Gastrocnemius medialis (tissue), 4 donors: ENCODE results near the gene LRRC71.

ENCODE experiments used
- CTCF ChIP-seq, 5 experiments: fragments of 450-650 bp in 3 of 5; fragments of 200-600 bp in 2 of 5; sonication (generic) in 2 of 5; IDR thresholded peaks in 4 of 5; conservative IDR thresholded peaks in 1 of 5; 1 replicate in 4 of 5; 2 replicates in 1 of 5; pipeline ENCODE4 v1.5.1; 2016 to 2019; ENCODE audit warnings: antibody characterized with exemption in 5 of 5, mild to moderate bottlenecking in 3 of 5, moderate library complexity in 3 of 5
- POLR2A ChIP-seq, 2 donors: fragments of 450-650 bp; IDR thresholded peaks; one replicate each; pipeline ENCODE4 v1.6.1; 2017; ENCODE audit warnings: antibody characterized with exemption in 2 of 2, mild to moderate bottlenecking in 2 of 2, moderate library complexity in 2 of 2

- TF ChIP-seq CTCF (IDR thresholded peaks at IDR 0.05 in 4 of 5, conservative IDR thresholded peaks at IDR 0.05 in 1 of 5), result peak; percentile 22 to 60 (median 46)
- no peak for TF ChIP-seq POLR2A (IDR thresholded peaks at IDR 0.05)
Observed at GRCh38 chr1:156927215-156928042, 7.0 kb downstream of the LRRC71 start.
